HEK293 (cell line): ENCODE data around the gene ZNF530.

ENCODE experiments used
- PRDM1 ChIP-seq: fragments of 450-650 bp; formaldehyde crosslinking; IDR thresholded peaks from 2 replicates; pipeline ENCODE4; 2016; ENCODE audit warnings: missing biosample characterization, missing genetic modification characterization
- TRIM28 ChIP-seq: IDR thresholded peaks from 2 replicates; pipeline ENCODE4 v1.6.1; 2011; ENCODE audit warnings: low read length, control low read depth, borderline replicate concordance
- WT1 ChIP-seq: fragments of 450-650 bp; formaldehyde crosslinking; IDR thresholded peaks from 2 replicates; pipeline ENCODE4 v1.5.1; 2016; ENCODE audit warnings: missing biosample characterization, missing genetic modification characterization
- ZBTB21 ChIP-seq: fragments of 450-650 bp; formaldehyde crosslinking; IDR thresholded peaks from 2 replicates; pipeline ENCODE4 v1.5.1; 2017; ENCODE audit warnings: missing biosample characterization, missing genetic modification characterization
- ZFHX2 ChIP-seq: fragments of 450-650 bp; formaldehyde crosslinking; conservative IDR thresholded peaks from 2 replicates; pipeline ENCODE4 v1.5.1; 2016; ENCODE audit warnings: missing biosample characterization, missing genetic modification characterization
- ZFP3 ChIP-seq: fragments of 450-650 bp; formaldehyde crosslinking; IDR thresholded peaks from 2 replicates; pipeline ENCODE4 v1.5.1; 2016; ENCODE audit warnings: low read depth, missing biosample characterization, missing genetic modification characterization
- ZFP37 ChIP-seq: fragments of 450-650 bp; formaldehyde crosslinking; IDR thresholded peaks from 2 replicates; pipeline ENCODE4 v1.5.1; 2016; ENCODE audit warnings: missing biosample characterization, missing genetic modification characterization
- ZIC2 ChIP-seq: fragments of 450-650 bp; formaldehyde crosslinking; IDR thresholded peaks from 2 replicates; pipeline ENCODE4 v1.5.1; 2016; ENCODE audit warnings: missing biosample characterization, missing genetic modification characterization
- ZNF114 ChIP-seq: fragments of 450-650 bp; formaldehyde crosslinking; IDR thresholded peaks from 2 replicates; pipeline ENCODE4 v1.5.0; 2017; ENCODE audit warnings: missing biosample characterization, missing genetic modification characterization
- ZNF121 ChIP-seq: fragments of 450-650 bp; formaldehyde crosslinking; IDR thresholded peaks from 2 replicates; pipeline ENCODE4 v1.5.1; 2016; ENCODE audit warnings: missing biosample characterization, missing genetic modification characterization
- ZNF140 ChIP-seq: fragments of 450-650 bp; formaldehyde crosslinking; IDR thresholded peaks from 2 replicates; pipeline ENCODE4 v1.5.1; 2016; ENCODE audit warnings: missing biosample characterization, missing genetic modification characterization
- ZNF211 ChIP-seq: fragments of 450-650 bp; formaldehyde crosslinking; IDR thresholded peaks from 2 replicates; pipeline ENCODE4 v1.5.1; 2016; ENCODE audit warnings: low read depth, missing biosample characterization, missing genetic modification characterization
- ZNF248 ChIP-seq: fragments of 450-650 bp; formaldehyde crosslinking; IDR thresholded peaks from 2 replicates; pipeline ENCODE4 v1.5.1; 2017; ENCODE audit warnings: missing biosample characterization, missing genetic modification characterization
- ZNF324 ChIP-seq: fragments of 450-650 bp; formaldehyde crosslinking; IDR thresholded peaks from 2 replicates; pipeline ENCODE4 v1.5.1; 2016; ENCODE audit warnings: missing biosample characterization, missing genetic modification characterization
- ZNF350 ChIP-seq: fragments of 450-650 bp; formaldehyde crosslinking; IDR thresholded peaks from 2 replicates; pipeline ENCODE4 v1.5.0; 2017; ENCODE audit warnings: missing biosample characterization, mild to moderate bottlenecking, missing genetic modification characterization
- ZNF37A ChIP-seq: fragments of 450-650 bp; IDR thresholded peaks from 2 replicates; pipeline ENCODE4 v1.5.1; 2018; ENCODE audit warnings: missing biosample characterization, missing genetic modification characterization
- ZNF423 ChIP-seq: fragments of 450-650 bp; formaldehyde crosslinking; IDR thresholded peaks from 2 replicates; pipeline ENCODE4 v1.5.1; 2016; ENCODE audit warnings: missing biosample characterization, missing genetic modification characterization
- ZNF426 ChIP-seq: fragments of 450-650 bp; formaldehyde crosslinking; IDR thresholded peaks from 2 replicates; pipeline ENCODE4 v1.5.1; 2017; ENCODE audit warnings: missing biosample characterization, missing genetic modification characterization, mild to moderate bottlenecking, inconsistent platforms, moderate library complexity
- ZNF514 ChIP-seq: fragments of 450-650 bp; formaldehyde crosslinking; IDR thresholded peaks from 2 replicates; pipeline ENCODE4 v1.5.1; 2016; ENCODE audit warnings: missing biosample characterization, missing genetic modification characterization
- ZNF555 ChIP-seq: fragments of 450-650 bp; formaldehyde crosslinking; conservative IDR thresholded peaks from 2 replicates; pipeline ENCODE4 v1.5.1; 2017; ENCODE audit warnings: missing biosample characterization, mild to moderate bottlenecking, missing genetic modification characterization, inconsistent platforms
- ZNF558 ChIP-seq: fragments of 450-650 bp; formaldehyde crosslinking; IDR thresholded peaks from 2 replicates; pipeline ENCODE4 v1.5.1; 2016; ENCODE audit warnings: missing biosample characterization, missing genetic modification characterization
- ZNF621 ChIP-seq: fragments of 450-650 bp; formaldehyde crosslinking; IDR thresholded peaks from 2 replicates; pipeline ENCODE4 v1.5.1; 2017; ENCODE audit warnings: missing biosample characterization, missing genetic modification characterization
- ZNF654 ChIP-seq: fragments of 450-650 bp; formaldehyde crosslinking; IDR thresholded peaks from 2 replicates; pipeline ENCODE4 v1.5.1; 2016; ENCODE audit warnings: low read depth, missing biosample characterization, missing genetic modification characterization
- ZNF660 ChIP-seq: fragments of 450-650 bp; IDR thresholded peaks from 2 replicates; pipeline ENCODE4 v1.5.1; 2018; ENCODE audit warnings: missing biosample characterization, mild to moderate bottlenecking, missing genetic modification characterization
- ZNF677 ChIP-seq: fragments of 450-650 bp; IDR thresholded peaks from 2 replicates; pipeline ENCODE4 v1.5.0; 2018; ENCODE audit warnings: missing biosample characterization, mild to moderate bottlenecking, missing genetic modification characterization, moderate library complexity
- ZNF791 ChIP-seq: fragments of 450-650 bp; formaldehyde crosslinking; IDR thresholded peaks from 2 replicates; pipeline ENCODE4 v1.5.1; 2016; ENCODE audit warnings: missing biosample characterization, missing genetic modification characterization
- ZNF830 ChIP-seq: fragments of 450-650 bp; IDR thresholded peaks from 2 replicates; pipeline ENCODE4 v1.5.0; 2018; ENCODE audit warnings: missing biosample characterization, missing genetic modification characterization, low read depth, mild to moderate bottlenecking, moderate library complexity
- ZSCAN16 ChIP-seq: fragments of 450-650 bp; formaldehyde crosslinking; IDR thresholded peaks from 2 replicates; pipeline ENCODE4 v1.5.1; 2016; ENCODE audit warnings: missing biosample characterization, missing genetic modification characterization
- TF ChIP-seq, protein P1 (sequence below): fragments of 450-650 bp; formaldehyde crosslinking; IDR thresholded peaks from 2 replicates; pipeline ENCODE4 v1.5.1; 2016; ENCODE audit warnings: missing biosample characterization, missing genetic modification characterization
- TF ChIP-seq, protein P2 (sequence below): fragments of 450-650 bp; formaldehyde crosslinking; IDR thresholded peaks from 2 replicates; pipeline ENCODE4 v1.5.1; 2016; ENCODE audit warnings: missing biosample characterization, missing genetic modification characterization
- TF ChIP-seq, protein P3 (sequence below): fragments of 450-650 bp; formaldehyde crosslinking; IDR thresholded peaks from 2 replicates; pipeline ENCODE4 v1.5.1; 2017; ENCODE audit warnings: missing biosample characterization, missing genetic modification characterization
- TF ChIP-seq, protein P4 (sequence below): fragments of 450-650 bp; formaldehyde crosslinking; IDR thresholded peaks from 2 replicates; pipeline ENCODE4 v1.5.1; 2016; ENCODE audit warnings: missing biosample characterization, missing genetic modification characterization, borderline replicate concordance

Gene ZNF530

DNA sequence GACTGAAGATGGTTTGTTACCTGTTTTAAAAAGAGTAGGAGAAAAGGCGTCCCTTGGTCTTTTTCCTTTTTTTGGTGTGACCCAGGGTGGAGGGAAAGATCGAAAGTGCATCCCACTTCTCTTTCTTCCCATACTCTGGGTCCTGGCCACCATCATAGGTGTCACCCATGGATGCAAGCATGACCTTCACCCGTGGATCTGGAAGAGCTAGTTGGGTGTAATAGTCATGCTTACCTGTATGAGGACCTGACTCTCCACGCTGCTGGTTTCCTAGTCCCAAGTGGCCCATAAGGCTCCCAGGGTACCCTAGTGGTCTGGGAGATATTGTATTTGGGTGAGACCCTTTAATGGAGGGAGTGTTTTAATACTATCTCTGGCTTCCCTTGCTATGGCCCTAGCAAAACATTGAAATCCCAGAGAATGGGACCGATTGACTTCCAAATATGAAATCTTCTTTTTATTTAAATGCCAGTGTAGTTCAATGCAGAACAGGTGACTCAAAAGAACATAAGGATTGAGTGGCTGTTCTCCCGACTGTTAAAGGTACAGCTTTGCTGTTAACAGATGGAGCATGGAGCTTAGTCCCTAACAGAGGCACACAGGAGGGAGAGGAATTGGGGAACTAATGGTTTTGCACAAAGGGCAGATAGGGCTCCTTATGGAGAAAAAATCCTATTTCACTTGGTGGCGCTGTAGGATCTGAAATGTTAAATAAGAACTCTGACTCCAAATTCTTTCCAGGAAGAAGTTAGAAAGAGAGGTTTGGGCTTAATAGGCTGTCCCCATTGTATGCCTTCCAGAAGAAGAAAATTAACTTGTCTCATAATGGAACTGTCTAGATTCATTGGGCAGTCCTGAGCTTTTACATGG, 33.1 kb upstream of the ZNF530 start (continued):
- 0 out of 2 replicates have a peak, but pooled peaks have one; percentile 17 for TF ChIP-seq ZNF140 (tag by site-specific recombination)
- TF ChIP-seq TRIM28: peak; percentile 100; the same call in 1 of the 2 replicates
- TF ChIP-seq ZNF660: no peak
- TF ChIP-seq ZNF37A (tag by site-specific recombination): no peak
- peak; percentile 75; the same call in 1 of the 2 replicates for TF ChIP-seq ZNF558
- TF ChIP-seq ZNF555 (tag by site-specific recombination): peak; percentile 12; the same call in 1 of the 2 replicates
- TF ChIP-seq ZSCAN16 (tag by site-specific recombination): no peak
- TF ChIP-seq ZNF791 (tag by site-specific recombination): no peak
- TF ChIP-seq ZFP37 (tag by site-specific recombination): peak; percentile 27; the same call in 1 of the 2 replicates
- TF ChIP-seq, protein P1, sequence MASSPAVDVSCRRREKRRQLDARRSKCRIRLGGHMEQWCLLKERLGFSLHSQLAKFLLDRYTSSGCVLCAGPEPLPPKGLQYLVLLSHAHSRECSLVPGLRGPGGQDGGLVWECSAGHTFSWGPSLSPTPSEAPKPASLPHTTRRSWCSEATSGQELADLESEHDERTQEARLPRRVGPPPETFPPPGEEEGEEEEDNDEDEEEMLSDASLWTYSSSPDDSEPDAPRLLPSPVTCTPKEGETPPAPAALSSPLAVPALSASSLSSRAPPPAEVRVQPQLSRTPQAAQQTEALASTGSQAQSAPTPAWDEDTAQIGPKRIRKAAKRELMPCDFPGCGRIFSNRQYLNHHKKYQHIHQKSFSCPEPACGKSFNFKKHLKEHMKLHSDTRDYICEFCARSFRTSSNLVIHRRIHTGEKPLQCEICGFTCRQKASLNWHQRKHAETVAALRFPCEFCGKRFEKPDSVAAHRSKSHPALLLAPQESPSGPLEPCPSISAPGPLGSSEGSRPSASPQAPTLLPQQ: no peak
- TF ChIP-seq, protein P2, sequence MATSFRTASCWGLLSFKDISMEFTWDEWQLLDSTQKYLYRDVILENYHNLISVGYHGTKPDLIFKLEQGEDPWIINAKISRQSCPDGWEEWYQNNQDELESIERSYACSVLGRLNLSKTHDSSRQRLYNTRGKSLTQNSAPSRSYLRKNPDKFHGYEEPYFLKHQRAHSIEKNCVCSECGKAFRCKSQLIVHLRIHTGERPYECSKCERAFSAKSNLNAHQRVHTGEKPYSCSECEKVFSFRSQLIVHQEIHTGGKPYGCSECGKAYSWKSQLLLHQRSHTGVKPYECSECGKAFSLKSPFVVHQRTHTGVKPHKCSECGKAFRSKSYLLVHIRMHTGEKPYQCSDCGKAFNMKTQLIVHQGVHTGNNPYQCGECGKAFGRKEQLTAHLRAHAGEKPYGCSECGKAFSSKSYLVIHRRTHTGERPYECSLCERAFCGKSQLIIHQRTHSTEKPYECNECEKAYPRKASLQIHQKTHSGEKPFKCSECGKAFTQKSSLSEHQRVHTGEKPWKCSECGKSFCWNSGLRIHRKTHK (tag by site-specific recombination): peak; percentile 31; the same call in 1 of the 2 replicates
- peak; percentile 10; the same call in 1 of the 2 replicates for TF ChIP-seq ZNF654 (tag by site-specific recombination)
- TF ChIP-seq ZNF121 (tag by site-specific recombination): no peak
- TF ChIP-seq ZBTB21 (tag by site-specific recombination): no peak
- TF ChIP-seq ZNF514 (tag by site-specific recombination): no peak
- no peak for TF ChIP-seq ZNF621 (tag by site-specific recombination)
- no peak for TF ChIP-seq PRDM1
- TF ChIP-seq ZNF324 (tag by site-specific recombination): peak; percentile 70
- TF ChIP-seq ZNF211: no peak
- TF ChIP-seq ZNF423 (tag by site-specific recombination): no peak
- no peak for TF ChIP-seq ZNF830
- TF ChIP-seq ZNF114 (tag by site-specific recombination): peak; percentile 83; the same call in 1 of the 2 replicates
- 0 out of 2 replicates have a peak, but pooled peaks have one; percentile 40 for TF ChIP-seq ZNF677 (tag by site-specific recombination)
- no peak for TF ChIP-seq ZIC2 (tag by site-specific recombination)
- no peak for TF ChIP-seq ZFP3 (tag by site-specific recombination)
- no peak for TF ChIP-seq ZNF426 (tag by site-specific recombination)
- no peak for TF ChIP-seq WT1 (tag by site-specific recombination)
- TF ChIP-seq, protein P3, sequence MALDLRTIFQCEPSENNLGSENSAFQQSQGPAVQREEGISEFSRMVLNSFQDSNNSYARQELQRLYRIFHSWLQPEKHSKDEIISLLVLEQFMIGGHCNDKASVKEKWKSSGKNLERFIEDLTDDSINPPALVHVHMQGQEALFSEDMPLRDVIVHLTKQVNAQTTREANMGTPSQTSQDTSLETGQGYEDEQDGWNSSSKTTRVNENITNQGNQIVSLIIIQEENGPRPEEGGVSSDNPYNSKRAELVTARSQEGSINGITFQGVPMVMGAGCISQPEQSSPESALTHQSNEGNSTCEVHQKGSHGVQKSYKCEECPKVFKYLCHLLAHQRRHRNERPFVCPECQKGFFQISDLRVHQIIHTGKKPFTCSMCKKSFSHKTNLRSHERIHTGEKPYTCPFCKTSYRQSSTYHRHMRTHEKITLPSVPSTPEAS: no peak
- peak; percentile 88 for TF ChIP-seq ZNF350 (tag by site-specific recombination)
- TF ChIP-seq, protein P4, sequence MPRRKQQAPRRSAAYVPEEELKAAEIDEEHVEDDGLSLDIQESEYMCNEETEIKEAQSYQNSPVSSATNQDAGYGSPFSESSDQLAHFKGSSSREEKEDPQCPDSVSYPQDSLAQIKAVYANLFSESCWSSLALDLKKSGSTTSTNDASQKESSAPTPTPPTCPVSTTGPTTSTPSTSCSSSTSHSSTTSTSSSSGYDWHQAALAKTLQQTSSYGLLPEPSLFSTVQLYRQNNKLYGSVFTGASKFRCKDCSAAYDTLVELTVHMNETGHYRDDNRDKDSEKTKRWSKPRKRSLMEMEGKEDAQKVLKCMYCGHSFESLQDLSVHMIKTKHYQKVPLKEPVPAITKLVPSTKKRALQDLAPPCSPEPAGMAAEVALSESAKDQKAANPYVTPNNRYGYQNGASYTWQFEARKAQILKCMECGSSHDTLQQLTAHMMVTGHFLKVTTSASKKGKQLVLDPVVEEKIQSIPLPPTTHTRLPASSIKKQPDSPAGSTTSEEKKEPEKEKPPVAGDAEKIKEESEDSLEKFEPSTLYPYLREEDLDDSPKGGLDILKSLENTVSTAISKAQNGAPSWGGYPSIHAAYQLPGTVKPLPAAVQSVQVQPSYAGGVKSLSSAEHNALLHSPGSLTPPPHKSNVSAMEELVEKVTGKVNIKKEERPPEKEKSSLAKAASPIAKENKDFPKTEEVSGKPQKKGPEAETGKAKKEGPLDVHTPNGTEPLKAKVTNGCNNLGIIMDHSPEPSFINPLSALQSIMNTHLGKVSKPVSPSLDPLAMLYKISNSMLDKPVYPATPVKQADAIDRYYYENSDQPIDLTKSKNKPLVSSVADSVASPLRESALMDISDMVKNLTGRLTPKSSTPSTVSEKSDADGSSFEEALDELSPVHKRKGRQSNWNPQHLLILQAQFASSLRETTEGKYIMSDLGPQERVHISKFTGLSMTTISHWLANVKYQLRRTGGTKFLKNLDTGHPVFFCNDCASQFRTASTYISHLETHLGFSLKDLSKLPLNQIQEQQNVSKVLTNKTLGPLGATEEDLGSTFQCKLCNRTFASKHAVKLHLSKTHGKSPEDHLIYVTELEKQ (tag by site-specific recombination): no peak
- peak; percentile 96 for TF ChIP-seq ZNF248 (tag by site-specific recombination)
- no peak for TF ChIP-seq ZFHX2 (tag by site-specific recombination)
